ENCODE data around the gene B4GALT1. TPM values are rescaled to one million over a fixed set of nuclear protein-coding genes. Genes with fewer than 3 reads are reported as not detected.

The B4GALT1 gene
- total RNA-seq, 4 donors from 2014 or later = 40.9 to 59.6 (median 46.3) TPM

GRCh38 chr9:33106827-33107621 is 60.1 kb downstream of the B4GALT1 start:
- TF ChIP-seq POLR2A (IDR thresholded peaks at IDR 0.05) = no peak
- TF ChIP-seq, protein P1, sequence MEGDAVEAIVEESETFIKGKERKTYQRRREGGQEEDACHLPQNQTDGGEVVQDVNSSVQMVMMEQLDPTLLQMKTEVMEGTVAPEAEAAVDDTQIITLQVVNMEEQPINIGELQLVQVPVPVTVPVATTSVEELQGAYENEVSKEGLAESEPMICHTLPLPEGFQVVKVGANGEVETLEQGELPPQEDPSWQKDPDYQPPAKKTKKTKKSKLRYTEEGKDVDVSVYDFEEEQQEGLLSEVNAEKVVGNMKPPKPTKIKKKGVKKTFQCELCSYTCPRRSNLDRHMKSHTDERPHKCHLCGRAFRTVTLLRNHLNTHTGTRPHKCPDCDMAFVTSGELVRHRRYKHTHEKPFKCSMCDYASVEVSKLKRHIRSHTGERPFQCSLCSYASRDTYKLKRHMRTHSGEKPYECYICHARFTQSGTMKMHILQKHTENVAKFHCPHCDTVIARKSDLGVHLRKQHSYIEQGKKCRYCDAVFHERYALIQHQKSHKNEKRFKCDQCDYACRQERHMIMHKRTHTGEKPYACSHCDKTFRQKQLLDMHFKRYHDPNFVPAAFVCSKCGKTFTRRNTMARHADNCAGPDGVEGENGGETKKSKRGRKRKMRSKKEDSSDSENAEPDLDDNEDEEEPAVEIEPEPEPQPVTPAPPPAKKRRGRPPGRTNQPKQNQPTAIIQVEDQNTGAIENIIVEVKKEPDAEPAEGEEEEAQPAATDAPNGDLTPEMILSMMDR (IDR thresholded peaks at IDR 0.05) = no peak
- no peak overlapping the region for H3K4me3 ChIP-seq (ENCODE audit: low read depth, poor library complexity, severe bottlenecking)
- WGBS, 2 donors = 19 to 27% methylated on average over 10 of the region's 10 CpGs
- intact Hi-C loops (cut with DNase I; ENCODE audit: low total_unique reads) = no loop called here
- DNase-seq (ENCODE audit: low spot score in 2 of 2) = peak; percentile 38 to 85

- WGBS, 2 donors = 70 to 72% methylated on average over 4 of the region's 4 CpGs
- DNase-seq (ENCODE audit: low spot score in 2 of 2) = peak; percentile 8 to 69
- H3K4me3 ChIP-seq (ENCODE audit: low read depth, poor library complexity, severe bottlenecking) = no peak overlapping the region
- intact Hi-C loops (cut with DNase I; ENCODE audit: low total_unique reads) = no loop called here
- no peak for TF ChIP-seq POLR2A (IDR thresholded peaks at IDR 0.05)
- TF ChIP-seq, protein P1 (IDR thresholded peaks at IDR 0.05) = no peak
Measured at GRCh38 chr9:33106372-33106771, 60.8 kb downstream of the B4GALT1 start.

GRCh38 chr9:33105959-33106358 is 61.2 kb downstream of the B4GALT1 start:
- intact Hi-C loops (cut with DNase I; ENCODE audit: low total_unique reads) = no loop called here

GRCh38 chr9:33105504-33105903 is 61.6 kb downstream of the B4GALT1 start:
- H3K4me3 ChIP-seq (ENCODE audit: low read depth, poor library complexity, severe bottlenecking) = no peak overlapping the region
- no peak for DNase-seq (ENCODE audit: low spot score in 2 of 2)
- intact Hi-C loops (cut with DNase I; ENCODE audit: low total_unique reads) = no loop called here
- 75 to 86% methylated on average over 5 of the region's 5 CpGs for WGBS, 2 donors
- TF ChIP-seq, protein P1 (IDR thresholded peaks at IDR 0.05) = no peak
- TF ChIP-seq POLR2A (IDR thresholded peaks at IDR 0.05) = no peak

More at GRCh38 chr9:33105959-33106358, 61.2 kb downstream of the B4GALT1 start:
- TF ChIP-seq, protein P1 (IDR thresholded peaks at IDR 0.05) = no peak
- TF ChIP-seq POLR2A (IDR thresholded peaks at IDR 0.05) = no peak
- no peak overlapping the region for H3K4me3 ChIP-seq (ENCODE audit: low read depth, poor library complexity, severe bottlenecking)
- DNase-seq (ENCODE audit: low spot score in 2 of 2) = no peak
- 93 to 100% methylated on average over 1 of the region's 1 CpG for WGBS, 2 donors

GRCh38 chr9:33104401-33104800 is 62.7 kb downstream of the B4GALT1 start:
- no peak for TF ChIP-seq POLR2A (IDR thresholded peaks at IDR 0.05)
- TF ChIP-seq, protein P1 (IDR thresholded peaks at IDR 0.05) = no peak
- WGBS, 2 donors = 90 to 99% methylated on average over 7 of the region's 7 CpGs
- peak; percentile 6 to 48 for DNase-seq (ENCODE audit: low spot score in 2 of 2)
- H3K4me3 ChIP-seq (ENCODE audit: low read depth, poor library complexity, severe bottlenecking) = no peak overlapping the region
- intact Hi-C loops (cut with DNase I; ENCODE audit: low total_unique reads) = no loop called here

Data from lower leg skin (tissue), 4 donors.